B cell (primary cell): ENCODE data around the gene COG2.

Experiments used
- CTCF ChIP-seq: fragments of 200-600 bp; IDR thresholded peaks from one replicate; pipeline ENCODE4 v1.8.0; 2022; ENCODE audit warnings: antibody characterized with exemption, mild to moderate bottlenecking
- EZH2 ChIP-seq: IDR thresholded peaks from 2 replicates; pipeline ENCODE4 v1.6.1; 2012; ENCODE audit warnings: borderline replicate concordance, low read depth, mild to moderate bottlenecking, moderate library complexity, low read length; ENCODE audit not compliant: insufficient read depth, poor library complexity, severe bottlenecking

- TF ChIP-seq CTCF: no peak
- TF ChIP-seq EZH2: no peak
Observed at GRCh38 chr1:230679825-230680224, 37.5 kb downstream of the COG2 start.
